Measurements from ENCODE around the gene OR11G2.
"Not testable (repeated sequence)": the region's sequence is repeated elsewhere in the genome, so short reads cannot be mapped to it uniquely, and the experiment has no call there.

The OR11G2 gene

DNA sequence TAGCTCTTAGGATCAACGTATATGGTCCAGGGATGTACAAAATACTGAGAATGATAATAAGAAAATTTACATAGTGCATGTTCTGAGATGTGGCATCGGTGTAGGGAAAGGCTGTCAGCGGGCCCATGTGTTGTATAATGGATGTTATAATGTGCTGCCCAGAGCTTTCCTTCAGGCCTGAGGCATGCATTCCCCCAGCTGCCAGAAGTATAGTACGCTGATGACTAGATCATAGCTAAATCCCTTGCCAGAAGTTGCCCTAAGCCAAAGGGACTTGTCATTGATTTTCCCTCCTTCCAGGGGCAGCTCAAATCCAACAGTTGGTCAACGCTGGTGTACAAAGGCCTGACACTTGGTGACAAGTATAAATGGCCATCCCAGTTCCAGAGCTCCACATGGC lies 6.5 kb upstream of the OR11G2 start:
- H3K36me3 ChIP-seq (ENCODE audit: control insufficient read depth, low read depth, low read length): no peaks in the 10 kb centered on the region
- no peaks in the 10 kb centered on the region for H3K4me1 ChIP-seq (ENCODE audit: control insufficient read depth, low read depth, low read length)

DNA sequence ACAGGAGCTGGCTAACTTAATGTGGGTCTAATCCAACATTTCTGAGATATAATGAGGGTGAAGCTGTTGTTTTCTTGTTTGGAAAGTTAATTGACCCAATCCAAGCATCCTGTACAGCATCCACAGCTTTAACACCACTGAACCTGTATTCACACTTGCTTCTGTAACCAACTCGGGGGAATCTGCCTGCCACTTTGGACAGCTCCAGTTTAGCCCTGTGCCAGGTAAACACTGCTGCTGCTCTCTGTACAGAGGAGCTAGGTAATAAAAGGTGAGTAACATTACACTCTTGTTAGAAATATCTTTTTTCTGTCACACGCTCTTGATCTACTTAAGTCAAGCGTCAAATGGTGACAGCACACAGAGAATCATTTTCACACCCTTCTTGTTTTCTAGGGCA lies 700 bp downstream of the OR11G2 start:
- Histone ChIP-seq H3K27ac (ENCODE audit: low read length) (no peak overlapping the region), H3K4me3 (ENCODE audit: low read length) (no peak overlapping the region), H3K4me1 (ENCODE audit: control insufficient read depth, low read depth, low read length) (no peaks in the 10 kb centered on the region), H3K9ac (ENCODE audit: low read length) (no peak overlapping the region), H3K27me3 (ENCODE audit: control insufficient read depth, insufficient read depth, low read length) (no peaks in the 10 kb centered on the region), H3K9me3 (ENCODE audit: control insufficient read depth, low read depth, low read length) (peaks cover 85% of the 10 kb centered on the region), H3K36me3 (ENCODE audit: control insufficient read depth, low read depth, low read length) (no peaks in the 10 kb centered on the region)

More for the DNA sequence above, 6.5 kb upstream of the OR11G2 start:
- Histone ChIP-seq H3K9me3 (ENCODE audit: control insufficient read depth, low read depth, low read length) (peaks cover 76% of the 10 kb centered on the region), H3K4me3 (ENCODE audit: low read length) (no peak overlapping the region), H3K27ac (ENCODE audit: low read length) (no peak overlapping the region), H3K9ac (ENCODE audit: low read length) (no peak overlapping the region), H3K27me3 (ENCODE audit: control insufficient read depth, insufficient read depth, low read length) (no peaks in the 10 kb centered on the region)

DNA sequence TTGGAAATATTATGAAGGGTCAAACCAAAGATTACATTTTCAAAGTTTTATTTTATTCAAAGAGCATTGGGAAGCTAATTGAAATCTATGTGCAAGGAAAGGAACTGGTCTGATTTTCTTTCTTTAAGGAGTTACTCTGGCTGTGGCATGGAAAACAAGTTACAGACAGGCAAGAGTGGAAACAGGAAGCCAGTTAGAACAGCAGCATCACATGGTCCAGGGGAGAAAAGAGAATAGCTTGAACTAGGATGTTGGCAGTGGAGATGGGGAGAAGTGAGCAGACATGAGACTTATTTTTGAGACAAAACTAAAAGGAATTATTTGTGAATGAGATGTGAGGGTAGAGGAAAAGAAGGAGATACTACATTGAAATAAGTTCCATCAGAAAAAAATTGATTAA lies 3.4 kb downstream of the OR11G2 start:
- H3K9ac ChIP-seq (ENCODE audit: low read length): no peak overlapping the region
- no peaks in the 10 kb centered on the region for H3K4me1 ChIP-seq (ENCODE audit: control insufficient read depth, low read depth, low read length)
- H3K27me3 ChIP-seq (ENCODE audit: control insufficient read depth, insufficient read depth, low read length): no peaks in the 10 kb centered on the region
- H3K36me3 ChIP-seq (ENCODE audit: control insufficient read depth, low read depth, low read length): no peaks in the 10 kb centered on the region
- no peak overlapping the region for H3K27ac ChIP-seq (ENCODE audit: low read length)
- H3K4me3 ChIP-seq (ENCODE audit: low read length): no peak overlapping the region
- H3K9me3 ChIP-seq (ENCODE audit: control insufficient read depth, low read depth, low read length): peaks cover 82% of the 10 kb centered on the region

DNA sequence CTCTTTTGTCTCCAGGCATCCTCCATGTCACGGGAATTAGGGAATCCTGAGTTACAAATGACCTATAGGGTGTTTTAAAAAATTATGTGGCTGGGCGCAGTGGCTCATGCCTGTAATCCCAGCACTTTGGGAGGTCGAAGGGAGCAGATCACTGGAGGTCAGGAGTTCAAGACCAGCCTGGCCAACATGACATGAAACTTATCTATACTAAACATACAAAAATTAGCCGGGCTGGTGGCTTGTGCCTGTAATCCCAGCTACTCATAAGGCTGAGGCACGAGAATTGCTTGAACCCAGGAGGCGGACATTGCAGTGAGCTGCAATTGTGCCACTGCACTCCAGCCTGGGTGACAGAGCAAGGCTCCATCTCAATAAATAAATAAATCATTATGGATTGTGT lies 4.5 kb downstream of the OR11G2 start:
- H3K9ac ChIP-seq (ENCODE audit: low read length); H3K27me3 ChIP-seq (ENCODE audit: control insufficient read depth, insufficient read depth, low read length); H3K4me3 ChIP-seq (ENCODE audit: low read length); H3K36me3 ChIP-seq (ENCODE audit: control insufficient read depth, low read depth, low read length); H3K27ac ChIP-seq (ENCODE audit: low read length); H3K4me1 ChIP-seq (ENCODE audit: control insufficient read depth, low read depth, low read length): not testable (repeated sequence)
- peaks cover 82% of the 10 kb centered on the region for H3K9me3 ChIP-seq (ENCODE audit: control insufficient read depth, low read depth, low read length)

DNA sequence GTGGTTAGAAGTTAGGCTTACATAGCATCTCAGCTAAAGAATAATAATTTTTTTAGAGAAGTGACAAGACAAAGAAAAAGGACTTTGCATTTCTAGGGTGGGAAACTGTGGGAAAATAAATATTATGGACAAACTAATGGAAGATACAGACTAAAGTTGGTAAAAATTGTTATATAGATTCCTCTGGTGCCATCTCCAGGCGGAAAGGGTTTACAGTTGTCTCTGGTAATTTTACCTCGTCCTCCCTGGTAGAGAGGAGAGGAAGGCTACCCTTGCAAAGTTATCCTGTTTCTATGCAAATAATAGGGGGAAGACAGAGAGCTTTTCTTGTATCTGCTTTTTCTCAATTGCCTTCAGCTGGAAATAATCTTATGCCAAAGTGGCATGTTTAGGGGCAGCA lies 5.2 kb downstream of the OR11G2 start:
- H3K9ac ChIP-seq (ENCODE audit: low read length): no peak overlapping the region
- no peak overlapping the region for H3K27ac ChIP-seq (ENCODE audit: low read length)
- H3K27me3 ChIP-seq (ENCODE audit: control insufficient read depth, insufficient read depth, low read length): no peaks in the 10 kb centered on the region
- H3K36me3 ChIP-seq (ENCODE audit: control insufficient read depth, low read depth, low read length): no peaks in the 10 kb centered on the region
- no peaks in the 10 kb centered on the region for H3K4me1 ChIP-seq (ENCODE audit: control insufficient read depth, low read depth, low read length)
- H3K4me3 ChIP-seq (ENCODE audit: low read length): no peak overlapping the region
- peaks cover 82% of the 10 kb centered on the region for H3K9me3 ChIP-seq (ENCODE audit: control insufficient read depth, low read depth, low read length)

DNA sequence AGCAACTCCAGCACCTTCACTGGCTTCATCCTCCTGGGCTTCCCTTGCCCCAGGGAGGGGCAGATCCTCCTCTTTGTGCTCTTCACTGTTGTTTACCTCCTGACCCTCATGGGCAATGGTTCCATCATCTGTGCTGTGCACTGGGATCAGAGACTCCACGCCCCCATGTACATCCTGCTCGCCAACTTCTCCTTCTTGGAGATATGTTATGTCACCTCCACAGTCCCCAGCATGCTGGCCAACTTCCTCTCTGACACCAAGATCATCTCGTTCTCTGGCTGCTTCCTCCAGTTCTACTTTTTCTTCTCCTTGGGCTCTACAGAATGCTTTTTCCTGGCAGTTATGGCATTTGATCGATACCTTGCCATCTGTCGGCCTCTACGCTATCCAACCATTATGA lies 6.8 kb downstream of the OR11G2 start:
- Histone ChIP-seq H3K4me3 (ENCODE audit: low read length) (no peak overlapping the region), H3K27ac (ENCODE audit: low read length) (no peak overlapping the region), H3K9me3 (ENCODE audit: control insufficient read depth, low read depth, low read length) (peaks cover 71% of the 10 kb centered on the region), H3K36me3 (ENCODE audit: control insufficient read depth, low read depth, low read length) (no peaks in the 10 kb centered on the region), H3K27me3 (ENCODE audit: control insufficient read depth, insufficient read depth, low read length) (no peaks in the 10 kb centered on the region), H3K4me1 (ENCODE audit: control insufficient read depth, low read depth, low read length) (no peaks in the 10 kb centered on the region), H3K9ac (ENCODE audit: low read length) (no peak overlapping the region)

DNA sequence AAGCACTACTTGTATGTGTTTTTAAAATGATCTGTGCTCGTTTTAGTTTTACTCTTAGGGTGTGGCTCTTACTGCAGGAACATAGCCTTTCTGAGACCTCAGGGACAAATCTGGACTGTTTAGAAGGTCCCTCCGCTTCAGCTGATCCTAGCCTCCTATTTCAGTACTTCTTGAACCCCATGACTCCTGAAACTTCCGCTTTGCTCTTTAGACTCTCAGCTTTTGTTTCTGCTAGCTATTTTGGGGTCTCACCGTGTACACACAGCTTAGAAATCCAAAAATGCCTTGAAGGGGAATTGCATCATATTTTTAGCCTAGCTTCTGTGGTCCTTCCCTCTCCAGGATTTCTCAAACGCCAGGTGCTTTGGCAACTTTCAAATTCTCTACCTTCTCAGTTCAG lies 8.3 kb downstream of the OR11G2 start:
- H3K4me3 ChIP-seq (ENCODE audit: low read length): no peak overlapping the region
- no peak overlapping the region for H3K27ac ChIP-seq (ENCODE audit: low read length)
- H3K9ac ChIP-seq (ENCODE audit: low read length): no peak overlapping the region
- no peaks in the 10 kb centered on the region for H3K4me1 ChIP-seq (ENCODE audit: control insufficient read depth, low read depth, low read length)
- H3K27me3 ChIP-seq (ENCODE audit: control insufficient read depth, insufficient read depth, low read length): no peaks in the 10 kb centered on the region
- peaks cover 68% of the 10 kb centered on the region for H3K9me3 ChIP-seq (ENCODE audit: control insufficient read depth, low read depth, low read length)
- H3K36me3 ChIP-seq (ENCODE audit: control insufficient read depth, low read depth, low read length): no peaks in the 10 kb centered on the region

DNA sequence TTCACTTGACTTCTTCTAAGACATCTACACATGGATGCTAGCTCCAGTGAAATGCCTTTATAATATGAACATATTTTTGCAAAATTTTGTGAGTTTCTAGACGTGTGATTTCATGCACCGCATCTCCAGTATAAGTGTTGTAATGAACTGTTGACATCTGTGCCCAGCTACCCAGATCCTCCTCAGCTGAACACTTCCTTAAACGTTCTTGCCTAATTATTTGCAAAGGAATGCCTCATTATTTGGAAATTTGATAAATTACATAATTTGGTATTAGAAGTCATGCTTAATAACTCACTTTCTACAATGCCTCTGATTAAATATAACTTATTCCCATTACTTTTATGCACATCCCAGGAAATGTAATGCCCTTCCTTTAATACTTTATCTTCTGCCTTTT lies 14.0 kb downstream of the OR11G2 start:
- H3K27ac ChIP-seq (ENCODE audit: low read length): no peak overlapping the region
- H3K9me3 ChIP-seq (ENCODE audit: control insufficient read depth, low read depth, low read length): peaks cover 54% of the 10 kb centered on the region
- H3K9ac ChIP-seq (ENCODE audit: low read length): no peak overlapping the region

DNA sequence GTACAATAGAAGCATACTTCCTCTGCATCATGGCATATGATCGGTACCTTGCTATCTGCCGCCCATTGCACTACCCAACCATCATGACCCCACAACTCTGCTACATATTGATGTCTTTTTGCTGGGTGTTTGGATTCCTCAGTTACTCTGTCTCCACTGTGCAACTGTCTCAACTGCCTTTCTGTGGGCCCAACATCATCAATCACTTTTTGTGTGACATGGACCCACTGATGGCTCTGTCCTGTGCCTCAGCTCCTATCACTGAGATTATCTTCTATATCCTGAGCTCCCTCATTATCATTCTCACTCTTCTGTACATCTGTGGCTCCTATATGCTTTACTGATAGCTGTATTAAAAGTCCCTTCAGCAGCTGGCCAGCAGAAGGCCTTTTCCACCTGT lies 18.9 kb downstream of the OR11G2 start:
- no peaks in the 10 kb centered on the region for H3K27me3 ChIP-seq (ENCODE audit: control insufficient read depth, insufficient read depth, low read length)
- H3K9ac ChIP-seq (ENCODE audit: low read length): no peak overlapping the region
- peaks cover 59% of the 10 kb centered on the region for H3K9me3 ChIP-seq (ENCODE audit: control insufficient read depth, low read depth, low read length)
- no peaks in the 10 kb centered on the region for H3K36me3 ChIP-seq (ENCODE audit: control insufficient read depth, low read depth, low read length)
- H3K4me3 ChIP-seq (ENCODE audit: low read length): no peak overlapping the region
- H3K27ac ChIP-seq (ENCODE audit: low read length): no peak overlapping the region
- no peaks in the 10 kb centered on the region for H3K4me1 ChIP-seq (ENCODE audit: control insufficient read depth, low read depth, low read length)

More for the DNA sequence above, 14.0 kb downstream of the OR11G2 start:
- H3K4me1 ChIP-seq (ENCODE audit: control insufficient read depth, low read depth, low read length): no peaks in the 10 kb centered on the region
- no peaks in the 10 kb centered on the region for H3K36me3 ChIP-seq (ENCODE audit: control insufficient read depth, low read depth, low read length)
- H3K27me3 ChIP-seq (ENCODE audit: control insufficient read depth, insufficient read depth, low read length): no peaks in the 10 kb centered on the region
- H3K4me3 ChIP-seq (ENCODE audit: low read length): no peak overlapping the region

DNA sequence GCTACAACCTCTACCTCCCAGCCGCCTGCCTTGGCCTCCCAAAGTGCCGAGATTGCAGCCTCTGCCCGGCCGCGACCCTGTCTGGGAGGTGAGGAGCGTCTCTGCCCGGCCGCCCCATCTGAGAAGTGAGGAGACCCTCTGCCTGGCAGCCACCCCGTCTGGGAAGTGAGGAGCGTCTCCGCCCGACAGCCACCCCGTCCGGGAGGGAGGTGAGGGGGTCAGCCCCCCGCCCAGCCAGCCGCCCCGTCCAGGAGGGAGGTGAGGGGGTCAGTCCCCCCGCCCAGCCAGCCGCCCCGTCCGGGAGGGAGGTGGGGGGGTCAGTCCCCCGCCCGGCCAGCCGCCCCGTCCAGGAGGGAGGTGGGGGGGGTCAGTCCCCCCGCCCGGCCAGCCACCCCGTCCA lies 21.7 kb downstream of the OR11G2 start:
- H3K27ac ChIP-seq (ENCODE audit: low read length); H3K9ac ChIP-seq (ENCODE audit: low read length); H3K27me3 ChIP-seq (ENCODE audit: control insufficient read depth, insufficient read depth, low read length); H3K4me3 ChIP-seq (ENCODE audit: low read length); H3K4me1 ChIP-seq (ENCODE audit: control insufficient read depth, low read depth, low read length); H3K36me3 ChIP-seq (ENCODE audit: control insufficient read depth, low read depth, low read length): not testable (repeated sequence)
- H3K9me3 ChIP-seq (ENCODE audit: control insufficient read depth, low read depth, low read length): peaks cover 57% of the 10 kb centered on the region

DNA sequence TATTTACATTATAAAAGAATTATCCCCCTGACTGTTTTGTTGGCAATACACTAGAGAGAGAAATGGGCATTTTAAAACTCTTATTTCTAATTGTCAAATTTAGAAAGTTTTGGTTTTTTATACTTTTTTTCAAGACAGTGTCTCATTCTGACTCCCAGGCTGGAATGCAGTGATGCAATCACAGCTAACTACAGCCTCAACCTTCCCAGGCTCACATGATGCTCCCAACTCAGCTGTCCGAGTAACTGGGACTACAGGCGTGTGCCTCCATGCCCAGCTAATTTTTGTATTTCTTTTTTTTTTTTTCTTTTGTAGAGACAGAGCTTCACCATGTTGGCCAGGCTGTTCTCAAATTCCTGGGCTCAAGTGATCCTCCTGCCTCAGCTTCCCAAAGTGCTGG lies 24.5 kb downstream of the OR11G2 start:
- Histone ChIP-seq H3K27me3 (ENCODE audit: control insufficient read depth, insufficient read depth, low read length) (no peaks in the 10 kb centered on the region), H3K9ac (ENCODE audit: low read length) (no peak overlapping the region), H3K4me1 (ENCODE audit: control insufficient read depth, low read depth, low read length) (no peaks in the 10 kb centered on the region), H3K4me3 (ENCODE audit: low read length) (no peak overlapping the region), H3K27ac (ENCODE audit: low read length) (no peak overlapping the region), H3K36me3 (ENCODE audit: control insufficient read depth, low read depth, low read length) (no peaks in the 10 kb centered on the region), H3K9me3 (ENCODE audit: control insufficient read depth, low read depth, low read length) (peaks cover 61% of the 10 kb centered on the region)

DNA sequence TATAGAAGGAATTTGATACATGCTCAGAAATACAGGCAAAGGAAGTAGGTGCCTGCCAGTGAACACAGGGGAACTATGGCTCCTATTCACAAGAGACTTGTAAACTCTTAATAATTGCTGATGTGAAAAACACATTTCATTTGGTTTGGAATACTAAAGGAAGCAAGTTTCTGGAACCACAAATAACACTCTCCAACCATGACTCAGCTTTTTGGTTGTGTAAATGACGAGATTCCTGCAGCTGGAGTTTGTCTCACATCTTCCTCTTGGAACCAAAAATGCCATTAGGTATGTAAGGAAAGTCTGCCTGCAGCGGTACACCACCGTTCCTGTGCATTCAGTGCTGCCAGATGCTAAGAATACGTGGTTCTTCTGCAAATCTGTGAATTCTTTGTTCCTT lies 28.3 kb downstream of the OR11G2 start:
- peaks cover 67% of the 10 kb centered on the region for H3K9me3 ChIP-seq (ENCODE audit: control insufficient read depth, low read depth, low read length)
- no peak overlapping the region for H3K4me3 ChIP-seq (ENCODE audit: low read length)
- H3K9ac ChIP-seq (ENCODE audit: low read length): no peak overlapping the region

More for the DNA sequence above, 28.3 kb downstream of the OR11G2 start:
- Histone ChIP-seq H3K36me3 (ENCODE audit: control insufficient read depth, low read depth, low read length) (no peaks in the 10 kb centered on the region), H3K27me3 (ENCODE audit: control insufficient read depth, insufficient read depth, low read length) (no peaks in the 10 kb centered on the region), H3K27ac (ENCODE audit: low read length) (no peak overlapping the region), H3K4me1 (ENCODE audit: control insufficient read depth, low read depth, low read length) (no peaks in the 10 kb centered on the region)

All from iPS-18a (cell line).